Ishikawa (cell line): ENCODE results near the gene SDR39U1.
A peak's percentile ranks its signal among the peaks of the same experiment; 100 is the strongest.

Experiments
- CEBPB ChIP-seq: IDR thresholded peaks from 2 replicates; pipeline ENCODE4 v1.6.1; 2012
- CREB1 ChIP-seq: IDR thresholded peaks from 2 replicates; pipeline ENCODE4 v1.6.1; 2012; ENCODE audit warnings: low read depth
- EGR1 ChIP-seq: IDR thresholded peaks from 2 replicates; pipeline ENCODE4 v1.6.1; 2012
- EP300 ChIP-seq: IDR thresholded peaks from 2 replicates; pipeline ENCODE4 v1.6.1; 2012; ENCODE audit warnings: borderline replicate concordance
- FOXM1 ChIP-seq: IDR thresholded peaks from 2 replicates; pipeline ENCODE4 v1.6.1; 2012; ENCODE audit warnings: low read depth, borderline replicate concordance
- MAX ChIP-seq: IDR thresholded peaks from 2 replicates; pipeline ENCODE4 v1.6.1; 2012
- NFIC ChIP-seq: IDR thresholded peaks from 2 replicates; pipeline ENCODE4 v1.6.1; 2012
- RAD21 ChIP-seq: IDR thresholded peaks from 2 replicates; pipeline ENCODE4 v1.6.1; 2012; ENCODE audit warnings: low read depth
- REST ChIP-seq: IDR thresholded peaks from 2 replicates; pipeline ENCODE4 v1.6.1; 2012; ENCODE audit warnings: low read depth, mild to moderate bottlenecking
- TAF1 ChIP-seq: IDR thresholded peaks from 2 replicates; pipeline ENCODE4 v1.6.1; 2012; ENCODE audit warnings: low read depth, mild to moderate bottlenecking
- TCF12 ChIP-seq: IDR thresholded peaks from 2 replicates; pipeline ENCODE4 v1.6.1; 2012; ENCODE audit warnings: low read depth
- TEAD4 ChIP-seq: IDR thresholded peaks from 2 replicates; pipeline ENCODE4 v1.6.1; 2012
- USF1 ChIP-seq: IDR thresholded peaks from 2 replicates; pipeline ENCODE4 v1.6.1; 2012
- YY1 ChIP-seq: IDR thresholded peaks from 2 replicates; pipeline ENCODE4 v1.6.1; 2012; ENCODE audit warnings: low read depth
- ZBTB7A ChIP-seq: IDR thresholded peaks from 2 replicates; pipeline ENCODE4 v1.6.1; 2012; ENCODE audit warnings: low read depth

The SDR39U1 gene

GRCh38 chr14:24398293-24398652 is 44.3 kb downstream of the SDR39U1 start:
- TF ChIP-seq CEBPB (no peak), ZBTB7A (0 out of 2 replicates have a peak, but pooled peaks have one; percentile 30)

GRCh38 chr14:24397639-24398292 is 44.8 kb downstream of the SDR39U1 start:
- no peak for TF ChIP-seq TCF12
- TF ChIP-seq EGR1, result no peak
- no peak for TF ChIP-seq TAF1
- TF ChIP-seq REST, result no peak
- TF ChIP-seq NFIC, result no peak
- no peak for TF ChIP-seq CREB1
- no peak for TF ChIP-seq YY1
- TF ChIP-seq RAD21, result no peak
- TF ChIP-seq TEAD4, result no peak
- TF ChIP-seq FOXM1, result no peak
- no peak for TF ChIP-seq ZBTB7A
- TF ChIP-seq MAX, result no peak
- no peak for TF ChIP-seq EP300
- TF ChIP-seq CEBPB, result no peak
- no peak for TF ChIP-seq USF1

- TF ChIP-seq USF1, result no peak
Measured at GRCh38 chr14:24395609-24396582, 46.7 kb downstream of the SDR39U1 start.

GRCh38 chr14:24394275-24394674 is 48.3 kb downstream of the SDR39U1 start:
- TF ChIP-seq EP300 (no peak), TEAD4 (no peak), REST (no peak), CREB1 (no peak), TAF1 (no peak), TCF12 (no peak), EGR1 (no peak), CEBPB (no peak), USF1 (no peak), FOXM1 (no peak), RAD21 (no peak), NFIC (no peak), MAX (no peak), YY1 (no peak), ZBTB7A (no peak)

GRCh38 chr14:24392325-24393091 is 50.1 kb downstream of the SDR39U1 start:
- TF ChIP-seq EP300 (peak; percentile 31; the same call in 1 of the 2 replicates), TEAD4 (peak; percentile 75), CEBPB (no peak), RAD21 (peak; percentile 22; the same call in 1 of the 2 replicates), ZBTB7A (0 out of 2 replicates have a peak, but pooled peaks have one; percentile 24), MAX (no peak)
